COLO829 (cell line): ENCODE data around the gene WBP2.

ENCODE experiments used
- DNase-seq: peaks from one replicate; pipeline ENCODE4 v3.0.0; 2012; ENCODE audit warnings: low spot score

The WBP2 gene

GRCh38 chr17:75827308-75828075, 27.6 kb downstream of the WBP2 start:
- no peak for DNase-seq

GRCh38 chr17:75826561-75827307, 28.4 kb downstream of the WBP2 start:
- no peak for DNase-seq

GRCh38 chr17:75825748-75826370, 29.3 kb downstream of the WBP2 start:
- no peak for DNase-seq

DNA sequence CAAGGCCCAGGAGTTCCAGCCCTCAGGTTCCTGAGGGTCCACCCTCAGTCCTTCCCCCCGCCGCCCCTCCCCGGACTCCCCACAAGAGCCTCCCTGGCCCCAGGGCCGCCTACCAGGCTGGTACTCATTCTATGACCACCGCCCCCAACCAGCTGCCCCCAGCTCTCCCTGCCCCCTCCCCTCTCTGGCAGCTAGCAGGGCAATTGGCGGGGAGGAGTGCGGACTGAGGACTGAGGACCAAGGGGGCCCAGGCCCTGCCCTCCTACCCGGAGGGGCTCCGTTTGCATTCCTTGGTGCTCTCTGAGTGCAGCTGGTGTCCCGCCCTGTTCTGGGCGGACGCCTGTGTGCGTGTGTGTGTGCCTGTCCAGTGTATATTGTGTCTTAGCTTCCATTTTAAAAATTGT, 30.0 kb downstream of the WBP2 start:
- DNase-seq = no peak

DNA sequence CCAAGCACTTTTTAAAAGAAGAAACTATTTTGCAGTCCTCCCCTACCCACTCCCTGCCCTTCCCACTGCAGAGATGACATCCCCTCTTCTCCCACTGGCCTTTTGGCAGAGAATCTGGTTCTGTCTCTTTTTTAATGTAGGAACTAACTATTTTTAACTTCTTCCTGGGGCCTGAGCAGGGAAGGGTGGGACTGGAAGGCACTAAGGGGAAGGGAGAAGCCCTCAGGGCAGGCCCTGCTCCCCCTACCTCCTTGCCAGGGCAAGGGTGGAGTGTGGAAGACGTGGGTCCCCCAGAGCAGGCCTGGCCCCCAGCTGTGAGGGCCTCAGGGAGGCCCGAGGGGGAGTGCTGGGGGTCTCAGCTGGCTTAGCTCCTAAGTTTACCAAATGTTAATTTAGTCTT, 30.5 kb downstream of the WBP2 start:
- no peak for DNase-seq

- no peak for DNase-seq
Observed at GRCh38 chr17:75824050-75824552, 31.0 kb downstream of the WBP2 start.

- no peak for DNase-seq
Observed at GRCh38 chr17:75823257-75824041, 31.7 kb downstream of the WBP2 start.

DNA sequence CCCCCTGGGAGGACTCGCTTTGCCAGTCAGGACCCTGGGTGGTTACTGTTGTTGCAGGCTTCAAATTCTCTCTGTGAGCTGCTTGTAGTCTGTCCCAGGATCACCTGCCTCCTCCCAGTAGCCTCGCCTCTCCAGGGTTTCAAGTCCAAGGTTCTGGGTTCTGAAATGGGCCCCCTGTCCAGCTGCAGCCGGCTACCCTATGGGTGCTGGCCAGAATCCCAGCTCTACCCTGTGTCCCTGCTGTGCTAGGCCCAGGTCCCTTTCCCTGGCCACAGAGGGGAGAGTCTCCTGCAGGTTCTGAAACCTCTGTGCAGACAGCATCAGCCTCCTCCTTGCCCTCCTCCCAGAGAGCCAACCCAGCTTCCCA, 32.4 kb downstream of the WBP2 start:
- DNase-seq = no peak

GRCh38 chr17:75822119-75822799, 32.9 kb downstream of the WBP2 start:
- no peak for DNase-seq

GRCh38 chr17:75821552-75821951, 33.6 kb downstream of the WBP2 start:
- DNase-seq = no peak

DNA sequence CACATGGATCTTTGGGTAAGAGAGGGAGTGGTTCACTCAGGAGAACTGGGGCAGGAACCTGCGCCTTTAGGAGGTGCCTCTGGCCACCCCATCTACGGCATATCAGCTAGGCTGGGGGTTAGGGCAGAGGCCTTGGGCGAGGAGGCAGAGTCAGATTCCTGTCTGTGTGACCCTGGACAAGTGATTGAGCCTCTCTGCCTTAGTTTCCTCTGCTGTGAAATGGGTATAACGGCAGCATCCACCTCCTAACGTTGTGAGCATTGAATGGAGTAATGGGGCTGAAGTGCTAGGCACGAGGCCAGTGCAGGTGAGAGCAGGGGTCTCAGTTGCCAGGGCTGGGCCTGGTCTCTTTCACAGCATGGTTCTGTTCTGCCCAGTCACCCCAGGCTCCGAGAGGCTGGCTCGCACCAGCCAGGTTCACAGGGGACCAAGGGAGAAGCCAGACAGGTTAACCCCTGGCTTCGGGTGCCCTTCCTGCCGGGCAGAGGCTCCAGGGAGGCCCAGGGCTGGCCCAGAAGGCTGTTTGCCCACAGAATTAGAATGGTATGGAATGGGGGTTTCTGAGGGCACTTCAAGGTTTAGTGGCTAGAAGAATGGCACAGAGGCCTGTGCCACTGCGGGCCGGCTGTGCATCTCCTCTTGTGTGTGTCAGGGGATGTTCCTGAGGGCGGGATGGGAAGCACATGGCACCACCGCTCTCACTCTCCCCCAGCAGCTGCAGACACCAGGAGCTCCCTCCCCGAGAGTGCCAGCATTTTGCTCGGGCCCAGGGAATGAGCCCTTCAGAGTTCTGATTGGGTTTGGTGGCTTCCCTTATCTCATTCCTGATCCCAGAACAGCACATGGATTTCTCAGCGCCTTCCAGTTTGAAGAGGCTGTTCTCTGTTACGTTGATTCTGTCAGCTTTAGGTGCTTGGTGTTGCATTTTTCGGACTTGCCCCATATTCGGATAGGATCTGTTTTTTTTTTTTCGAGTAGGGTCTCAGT, 34.7 kb downstream of the WBP2 start:
- DNase-seq = no peak

DNA sequence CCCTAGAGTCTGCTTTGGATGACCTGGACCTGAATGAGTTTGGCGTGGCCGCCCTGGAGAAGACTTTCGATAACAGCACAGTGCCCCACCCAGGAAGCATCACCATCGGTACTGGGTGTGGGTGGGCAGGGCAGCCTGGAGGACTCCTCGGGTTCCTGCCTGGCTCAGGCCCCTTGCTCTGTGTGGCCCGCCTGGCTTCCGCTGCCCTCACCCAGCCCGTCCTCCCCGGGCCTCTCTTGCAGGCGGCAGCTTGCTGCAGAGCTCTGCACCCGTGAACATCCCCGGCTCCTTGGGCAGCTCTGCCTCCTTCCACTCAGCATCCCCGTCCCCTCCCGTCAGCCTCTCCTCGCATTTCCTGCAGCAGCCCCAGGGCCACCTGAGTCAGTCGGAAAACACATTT, 35.5 kb downstream of the WBP2 start:
- DNase-seq = no peak

GRCh38 chr17:75819116-75819515, 36.0 kb downstream of the WBP2 start:
- DNase-seq = no peak

DNA sequence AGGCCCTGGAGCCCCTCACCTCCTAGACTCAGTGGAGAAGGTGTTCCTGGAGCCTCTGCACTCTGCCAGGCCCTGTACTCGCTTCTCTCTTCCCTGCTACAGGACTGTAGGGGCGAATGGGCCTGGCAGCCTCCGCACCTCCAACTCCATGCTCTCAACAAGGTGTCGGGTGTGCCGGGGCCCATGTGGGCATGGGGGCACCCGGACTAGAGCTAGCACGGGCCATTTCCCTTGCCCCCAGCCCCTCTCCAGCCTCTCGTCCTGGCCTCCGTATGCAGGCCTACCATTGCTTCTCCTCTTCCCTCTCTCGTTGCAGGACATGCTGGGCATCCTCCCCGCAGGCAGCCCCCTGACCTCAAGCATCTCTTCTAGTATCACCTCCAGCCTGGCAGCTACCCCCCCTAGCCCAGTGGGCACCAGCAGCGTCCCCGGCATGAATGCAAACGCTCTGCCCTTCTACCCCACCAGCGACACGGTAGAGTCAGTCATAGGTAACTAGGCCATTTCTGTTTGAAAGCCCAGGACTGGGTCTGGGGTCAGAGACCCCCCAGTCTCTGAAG, 36.7 kb downstream of the WBP2 start:
- no peak for DNase-seq

DNA sequence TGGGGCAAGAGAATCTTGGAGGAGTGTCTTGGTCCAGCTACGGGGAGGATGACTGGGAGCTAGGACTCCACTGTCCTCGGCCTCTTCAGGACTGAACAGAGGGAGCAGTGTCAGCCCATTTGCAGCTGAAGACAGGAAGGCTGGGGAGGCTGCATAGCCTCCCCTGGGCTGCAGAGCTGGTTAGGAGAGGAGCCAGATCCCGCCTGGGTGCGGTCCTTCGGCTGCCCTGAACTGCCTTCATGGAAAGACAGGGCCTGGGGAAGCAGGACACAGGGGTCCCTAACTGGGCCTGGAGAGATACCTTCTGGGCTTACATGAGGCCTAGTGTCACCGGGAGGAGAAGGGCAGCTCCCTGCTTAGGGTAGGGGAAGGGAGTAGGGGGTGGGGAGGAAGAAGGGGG, 37.6 kb downstream of the WBP2 start:
- no peak for DNase-seq

- no peak for DNase-seq
Observed at GRCh38 chr17:75816693-75817092, 38.4 kb downstream of the WBP2 start.

DNA sequence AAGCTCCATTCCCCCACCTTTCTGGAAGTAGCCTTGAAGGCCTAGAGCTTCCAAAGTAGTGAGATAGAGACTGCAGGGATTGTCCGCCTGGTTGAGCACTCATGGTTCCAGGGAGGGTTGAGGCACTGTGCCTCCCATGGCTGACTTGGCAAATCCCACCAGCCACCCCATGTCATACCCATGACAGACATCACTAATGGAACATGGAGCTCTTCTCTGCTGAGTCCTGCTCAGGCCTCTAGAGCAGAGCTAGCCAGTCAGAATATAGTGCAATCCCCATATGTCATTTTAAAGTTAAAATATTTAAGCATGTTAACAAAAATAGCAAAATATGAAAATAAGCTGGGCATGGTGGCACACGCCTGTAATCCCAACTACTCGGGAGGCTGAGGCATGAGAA, 39.7 kb downstream of the WBP2 start:
- no peak for DNase-seq

DNA sequence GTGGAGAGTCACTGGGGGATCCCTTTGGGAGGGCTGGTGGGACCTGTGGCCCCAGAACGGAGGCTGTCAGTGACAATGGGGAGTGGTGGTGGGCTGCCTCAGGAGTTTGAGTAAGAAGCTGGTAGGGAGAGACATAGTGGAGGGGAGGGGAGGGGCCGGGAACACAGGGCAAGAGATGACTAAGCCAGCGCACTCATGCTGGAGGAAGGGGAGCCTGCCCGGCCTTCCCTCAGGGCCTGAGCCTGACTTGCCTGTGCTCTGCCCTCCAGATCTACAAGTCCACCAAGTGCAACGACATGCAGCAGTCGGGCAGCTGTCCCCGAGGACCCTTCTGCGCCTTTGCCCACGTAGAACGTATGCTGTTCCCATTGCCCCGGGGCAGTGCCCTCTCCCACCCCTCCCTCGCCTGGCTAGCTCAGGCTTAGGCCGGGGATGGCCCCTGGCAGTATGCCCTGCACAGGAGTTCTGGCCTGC, 40.2 kb downstream of the WBP2 start:
- no peak for DNase-seq

GRCh38 chr17:75814021-75814395, 41.1 kb downstream of the WBP2 start:
- DNase-seq = no peak
